IMR-90 (cell line): Measurements from ENCODE around the gene DPYD. TPM values are rescaled to one million over a fixed set of nuclear protein-coding genes. Genes with fewer than 3 reads are reported as not detected.

Experiments
- ATAC-seq: fragments of 200-7000 bp; cut with Tn5 transposase; 2 replicates; pipeline ENCODE4 v1.9.1; 2020; ENCODE audit warnings: low read depth, mild to moderate bottlenecking, moderate library complexity
- BruUV-seq: library from RNA; stranded (reverse); fragments of 400-500 nt; replicated peaks from 2 replicates; lab custom pipeline; 2021; lab: Mats Ljungman, UMichigan
- CTCF ChIA-PET: fragments of 300-600 bp; formaldehyde crosslinking; extraction: SDS; loops from one replicate; lab custom pipeline; 2021; ENCODE audit warnings: antibody characterized with exemption; lab: Yijun Ruan, JAX
- POLR2A ChIA-PET: fragments of 300-600 bp; sonication (Branson Sonifier 250); formaldehyde crosslinking; loops from one replicate; lab custom pipeline; 2022; ENCODE audit warnings: antibody characterized with exemption; ENCODE audit not compliant: unreplicated experiment; lab: Charles Lee
- DNase-seq: peaks from one replicate; pipeline ENCODE4 v3.0.0; 2013
- H2AFZ ChIP-seq: replicated peaks from 2 replicates; pipeline ENCODE3; 2013; ENCODE audit warnings: low read length, mild to moderate bottlenecking; ENCODE audit not compliant: poor library complexity
- H2AK5ac ChIP-seq: 2 replicates; pipeline ENCODE4 v1.6.1; 2013; ENCODE audit warnings: low read depth, low read length, inconsistent platforms
- H2AK9ac ChIP-seq: replicated peaks from 2 replicates; pipeline ENCODE3; 2013; ENCODE audit warnings: mild to moderate bottlenecking, low read depth, low read length, moderate library complexity; ENCODE audit not compliant: poor library complexity
- H2BK120ac ChIP-seq: 2 replicates; pipeline ENCODE4 v1.6.1; 2013; ENCODE audit warnings: low read depth, low read length, inconsistent platforms
- H2BK15ac ChIP-seq: 3 replicates; pipeline ENCODE4 v1.6.1; 2013; ENCODE audit warnings: low read depth, low read length, inconsistent platforms
- H2BK20ac ChIP-seq: 2 replicates; pipeline ENCODE4 v1.6.1; 2013; ENCODE audit warnings: low read depth, mild to moderate bottlenecking, inconsistent platforms, low read length, moderate library complexity
- H2BK5ac ChIP-seq: 2 replicates; pipeline ENCODE4 v1.6.1; 2013; ENCODE audit warnings: mild to moderate bottlenecking, low read depth, low read length, inconsistent platforms; ENCODE audit not compliant: poor library complexity, severe bottlenecking
- H3K14ac ChIP-seq: replicated peaks from 2 replicates; pipeline ENCODE4 v1.6.1; 2013; ENCODE audit warnings: low read depth, low read length, inconsistent platforms
- H3K18ac ChIP-seq: 2 replicates; pipeline ENCODE4 v1.6.1; 2013; ENCODE audit warnings: low read depth, low read length, control low read depth
- H3K23ac ChIP-seq: 2 replicates; pipeline ENCODE4 v1.6.1; 2013; ENCODE audit warnings: low read depth, low read length, inconsistent platforms
- H3K27ac ChIP-seq: 2 replicates; pipeline ENCODE4 v1.5.1; 2013; ENCODE audit warnings: mild to moderate bottlenecking, control low read depth, low read length; ENCODE audit not compliant: insufficient read depth
- H3K27me3 ChIP-seq: 2 replicates; pipeline ENCODE4 v1.6.1; 2013; ENCODE audit warnings: low read length; ENCODE audit not compliant: control insufficient read depth, insufficient read depth
- H3K36me3 ChIP-seq: 2 replicates; pipeline ENCODE4 v1.6.1; 2013; ENCODE audit warnings: low read length, mixed read lengths; ENCODE audit not compliant: control insufficient read depth, insufficient read depth
- H3K4ac ChIP-seq: 2 replicates; pipeline ENCODE4 v1.6.1; 2013; ENCODE audit warnings: low read depth, low read length, inconsistent platforms
- H3K4me1 ChIP-seq: 2 replicates; pipeline ENCODE4 v1.6.1; 2013; ENCODE audit warnings: low read length, mixed read lengths; ENCODE audit not compliant: control insufficient read depth, insufficient read depth
- H3K4me2 ChIP-seq: 2 replicates; pipeline ENCODE4 v1.6.1; 2013; ENCODE audit warnings: low read depth, mild to moderate bottlenecking, control low read depth, low read length, moderate library complexity
- H3K4me3 ChIP-seq: 2 replicates; pipeline ENCODE4 v1.5.1; 2013; ENCODE audit warnings: low read depth, mild to moderate bottlenecking, control low read depth, low read length, moderate library complexity; ENCODE audit not compliant: insufficient read depth
- H3K56ac ChIP-seq: 2 replicates; pipeline ENCODE4 v1.6.1; 2013; ENCODE audit warnings: low read length, inconsistent platforms; ENCODE audit not compliant: insufficient read depth; ENCODE audit errors: extremely low read depth
- H3K79me1 ChIP-seq, 2 experiments: 2 replicates each; pipeline ENCODE4 v1.6.1; 2013; ENCODE audit warnings: low read length in 2 of 2, inconsistent platforms in 1 of 2, low read depth in 1 of 2
- H3K9ac ChIP-seq: 2 replicates; pipeline ENCODE4 v1.6.1; 2013; ENCODE audit warnings: low read depth, low read length, control low read depth
- H3K9me1 ChIP-seq: 2 replicates; pipeline ENCODE4 v1.6.1; 2013; ENCODE audit warnings: low read length, inconsistent platforms; ENCODE audit not compliant: insufficient read depth
- H3K9me3 ChIP-seq: 2 replicates; pipeline ENCODE4 v1.6.1; 2013; ENCODE audit warnings: low read length; ENCODE audit not compliant: control insufficient read depth, insufficient read depth
- H4K20me1 ChIP-seq: 2 replicates; pipeline ENCODE4 v1.6.1; 2013; ENCODE audit warnings: low read length, inconsistent platforms; ENCODE audit not compliant: insufficient read depth
- H4K5ac ChIP-seq: 2 replicates; pipeline ENCODE4 v1.6.1; 2013; ENCODE audit warnings: mild to moderate bottlenecking, low read depth, low read length, control low read depth
- H4K8ac ChIP-seq, 2 experiments: 2 replicates each; pipeline ENCODE4 v1.6.1; 2013; ENCODE audit warnings: low read depth in 2 of 2, low read length in 2 of 2, control low read depth in 1 of 2, inconsistent platforms in 1 of 2
- H4K91ac ChIP-seq: 2 replicates; pipeline ENCODE4 v1.6.1; 2013; ENCODE audit warnings: low read depth, low read length, inconsistent platforms; ENCODE audit not compliant: insufficient read depth
- BHLHE40 ChIP-seq: fragments of 150-350 bp; IDR thresholded peaks from 2 replicates; pipeline ENCODE4 v1.6.1; 2016; ENCODE audit warnings: mild to moderate bottlenecking, low read depth, low read length
- CEBPB ChIP-seq: IDR thresholded peaks from 2 replicates; pipeline ENCODE4 v1.6.1; 2012; ENCODE audit warnings: low read depth, low read length, improper control_type of control experiment
- CHD1 ChIP-seq: IDR thresholded peaks from 2 replicates; pipeline ENCODE4 v1.6.1; 2012; ENCODE audit warnings: low read depth, low read length, improper control_type of control experiment
- ELK1 ChIP-seq: fragments of 150-350 bp; IDR thresholded peaks from 2 replicates; pipeline ENCODE4 v1.6.1; 2016; ENCODE audit warnings: low read depth, mild to moderate bottlenecking, low read length, moderate library complexity, borderline replicate concordance
- FOS ChIP-seq: fragments of 150-350 bp; IDR thresholded peaks from 2 replicates; pipeline ENCODE4 v1.6.1; 2016; ENCODE audit warnings: low read depth, low read length
- MAFK ChIP-seq: IDR thresholded peaks from 2 replicates; pipeline ENCODE4 v1.6.1; 2012; ENCODE audit warnings: low read depth, low read length, improper control_type of control experiment
- MAZ ChIP-seq: IDR thresholded peaks from 2 replicates; pipeline ENCODE4 v1.6.1; 2012; ENCODE audit warnings: low read depth, mild to moderate bottlenecking, low read length, improper control_type of control experiment, moderate library complexity, borderline replicate concordance
- NFE2L2 ChIP-seq: fragments of 150-350 bp; IDR thresholded peaks from 2 replicates; pipeline ENCODE4 v1.6.1; 2016; ENCODE audit warnings: low read depth, mild to moderate bottlenecking, low read length
- RAD21 ChIP-seq: IDR thresholded peaks from 2 replicates; pipeline ENCODE4 v1.6.1; 2012; ENCODE audit warnings: low read length, improper control_type of control experiment
- RFX5 ChIP-seq: IDR thresholded peaks from 2 replicates; pipeline ENCODE4 v1.8.0; 2012; ENCODE audit warnings: low read depth, mild to moderate bottlenecking, low read length, moderate library complexity
- dilution Hi-C: fragments of 300-500 bp; cut with HindIII; formaldehyde crosslinking; loops from one replicate; pipeline ENCODE4 v1.14.3; 2018; ENCODE audit warnings: low sequenced_read_pairs; ENCODE audit not compliant: unreplicated experiment
- in situ Hi-C: fragments of 300-500 bp; cut with MboI; formaldehyde crosslinking; loops from 3 replicates; pipeline ENCODE4 v1.14.3; 2019; ENCODE audit warnings: low sequenced_read_pairs, inconsistent platforms, mixed read lengths
- intact Hi-C: fragments of 100-400 bp; cut with micrococcal nuclease; formaldehyde crosslinking; loops from 2 replicates; pipeline ENCODE4 v1.10.0; 2022
- polyA plus RNA-seq, 3 experiments: library from polyadenylated mRNA; depleted of rRNA; stranded (reverse); fragments of >200 nt; gene quantifications; 2 replicates each; pipeline ENCODE4 v1.2.3, GENCODE V29; 2012; ENCODE audit warnings: low replicate concordance in 1 of 3
- total RNA-seq: library from RNA; depleted of rRNA; stranded (reverse); fragments of >200 nt; gene quantifications from 2 replicates; pipeline ENCODE4 v1.2.3, GENCODE V29; 2012

DPYD gene
- total and polyA plus RNA-seq, 2 of the 4 experiments (the other 2 are of a cell fraction): 9.3 to 47.3 TPM

- no TSS peak for BruUV-seq
- no peak overlapping the region for H2BK20ac ChIP-seq
- H3K56ac ChIP-seq: no peak overlapping the region
- dilution Hi-C loops (no loop called here), intact Hi-C loops (loop anchor here (10.0 kb wide), 1 partner anchor 1257 kb away; no protein-coding TSS in a partner anchor), in situ Hi-C loops (no loop called here)
- H2BK5ac ChIP-seq: no peak overlapping the region
- H4K20me1 ChIP-seq: no peaks in the 10 kb centered on the region
- H3K27me3 ChIP-seq: no peaks in the 10 kb centered on the region
- no peak overlapping the region for H4K5ac ChIP-seq
- no peak overlapping the region for H2BK120ac ChIP-seq
- no peaks in the 10 kb centered on the region for H3K9me3 ChIP-seq
- H3K79me1 ChIP-seq: no peaks in the 10 kb centered on the region
- no peak overlapping the region for H2AK5ac ChIP-seq
- H3K27ac ChIP-seq: no peak overlapping the region
- H3K14ac ChIP-seq: no peak overlapping the region
- no peak for TF ChIP-seq ELK1
- TF ChIP-seq BHLHE40: no peak
- no peak for TF ChIP-seq FOS
- TF ChIP-seq MAFK: no peak
- TF ChIP-seq RFX5: no peak
- no peak for TF ChIP-seq RAD21
- no peak for TF ChIP-seq CHD1
- no peak for TF ChIP-seq MAZ
- no peak for TF ChIP-seq NFE2L2
- no peak for TF ChIP-seq CEBPB
- CTCF ChIA-PET: no interaction called here
- H3K18ac ChIP-seq: no peak overlapping the region
- no peak overlapping the region for H2BK15ac ChIP-seq
- H3K9ac ChIP-seq: no peak overlapping the region
- no peak overlapping the region for H4K8ac ChIP-seq
- no peak overlapping the region for H3K4me3 ChIP-seq
- no peak overlapping the region for H4K91ac ChIP-seq
- no peak overlapping the region for H3K4me2 ChIP-seq
- peaks cover 5% of the 10 kb centered on the region; the same call in 1 of the 2 replicates for H3K4me1 ChIP-seq
- H3K9me1 ChIP-seq: no peaks in the 10 kb centered on the region
- no peak overlapping the region for H2AFZ ChIP-seq
- H3K23ac ChIP-seq: no peak overlapping the region
- no peak for ATAC-seq
- DNase-seq: no peak
- no peaks in the 10 kb centered on the region for H3K36me3 ChIP-seq
- no peak overlapping the region for H3K4ac ChIP-seq
- H2AK9ac ChIP-seq: no peak overlapping the region
- POLR2A ChIA-PET: no interaction called here
These were observed 713.0 kb downstream of the DPYD start for GRCh38 chr1:97207868-97208267.
